ENCODE results near the gene GRK5. TPM values are rescaled to one million over a fixed set of nuclear protein-coding genes. Genes with fewer than 3 reads are reported as not detected.

The GRK5 gene
- total and polyA plus RNA-seq, 3 experiments from 2014 or later, result 7.7 to 13.8 (median 13.6) TPM

DNA sequence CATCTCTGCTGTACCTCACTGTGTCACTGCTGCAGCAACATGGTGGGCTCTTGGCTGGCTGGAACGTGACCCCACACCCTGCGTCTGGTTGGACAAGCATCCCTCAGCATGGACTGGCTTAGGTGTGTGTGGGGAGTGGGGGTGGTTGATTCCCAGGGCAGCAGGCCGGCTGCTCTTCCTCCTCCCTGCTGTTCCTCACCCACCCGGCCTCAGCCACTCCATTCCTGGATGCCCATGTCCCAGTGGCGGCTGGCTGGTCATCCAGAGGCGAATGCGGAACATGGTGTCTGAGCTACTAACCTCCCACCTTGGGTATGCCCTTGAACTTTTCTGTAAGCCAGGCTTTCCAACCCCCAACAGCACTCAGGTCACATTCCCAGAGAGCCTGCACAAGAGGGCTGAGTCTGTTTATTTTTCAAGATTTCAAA, 81.2 kb downstream of the GRK5 start:
- Mint-ChIP-seq H3K27me3 (no peaks in the 10 kb centered on the region), H3K36me3 (peaks cover 0 to 2% (median 0%) of the 10 kb centered on the region in 3 donors), H3K4me3 (peak overlapping the region in 1 of 7 donors; percentile 13), H3K4me1 (peaks cover 67 to 91% (median 79%) of the 10 kb centered on the region in 3 donors), H3K9me3 (no peaks in the 10 kb centered on the region), H3K27ac (peak overlapping the region in 3 of 8 donors; percentile 55 to 90 (median 65))
- no peaks in the 10 kb centered on the region for H3K9me3 ChIP-seq (ENCODE audit: low read length)
- H3K36me3 ChIP-seq (ENCODE audit: insufficient read depth, low read length), result no peaks in the 10 kb centered on the region
- no peak for DNase-seq
- POLR2A ChIA-PET, result interaction anchor here (1.2 kb wide), 1 partner anchor 18 kb away, joined by 3 read pairs; no protein-coding TSS in a partner anchor
- no peaks in the 10 kb centered on the region for H3K27me3 ChIP-seq (ENCODE audit: insufficient read depth, low read length, poor library complexity, severe bottlenecking)
- no peak overlapping the region for H3K4me3 ChIP-seq (ENCODE audit: low read length)
- H3K4me1 ChIP-seq (ENCODE audit: insufficient read depth, low read length), result peaks cover 97% of the 10 kb centered on the region
- no peak overlapping the region for H3K27ac ChIP-seq (ENCODE audit: low read depth, low read length)
- CTCF ChIA-PET, result interaction anchor here (0.8 to 1.5 kb wide), 3 partner anchors 12 to 79 kb away, joined by 3 to 4 read pairs (median 3); no protein-coding TSS in a partner anchor

GRCh38 chr10:119289227-119289920, 82.0 kb downstream of the GRK5 start:
- peaks cover 0 to 2% (median 0%) of the 10 kb centered on the region in 3 donors for H3K36me3 Mint-ChIP-seq
- Histone ChIP-seq H3K4me3 (ENCODE audit: low read length) (peak overlapping the region; percentile 15), H3K4me1 (ENCODE audit: insufficient read depth, low read length) (peaks cover 97% of the 10 kb centered on the region), H3K27ac (ENCODE audit: low read depth, low read length) (no peak overlapping the region), H3K9me3 (ENCODE audit: low read length) (no peaks in the 10 kb centered on the region), H3K27me3 (ENCODE audit: insufficient read depth, low read length, poor library complexity, severe bottlenecking) (no peaks in the 10 kb centered on the region), H3K36me3 (ENCODE audit: insufficient read depth, low read length) (no peaks in the 10 kb centered on the region)
- ChIA-PET CTCF (interaction anchor here (0.8 to 1.5 kb wide), 5 partner anchors 13 to 80 kb away, joined by 3 to 4 read pairs (median 3); no protein-coding TSS in a partner anchor), POLR2A (interaction anchor here (0.6 to 1.2 kb wide), 2 partner anchors 18 to 252 kb away, joined by 3 to 8 read pairs; no protein-coding TSS in a partner anchor)
- no peak for DNase-seq
- no peaks in the 10 kb centered on the region for H3K9me3 Mint-ChIP-seq
- H3K4me1 Mint-ChIP-seq, result peaks cover 65 to 87% (median 75%) of the 10 kb centered on the region in 3 donors
- peak overlapping the region in 6 of 7 donors; percentile 28 to 57 (median 46) for H3K4me3 Mint-ChIP-seq
- no peaks in the 10 kb centered on the region for H3K27me3 Mint-ChIP-seq
- H3K27ac Mint-ChIP-seq, result peak overlapping the region in 7 of 8 donors; percentile 61 to 90 (median 67)

DNA sequence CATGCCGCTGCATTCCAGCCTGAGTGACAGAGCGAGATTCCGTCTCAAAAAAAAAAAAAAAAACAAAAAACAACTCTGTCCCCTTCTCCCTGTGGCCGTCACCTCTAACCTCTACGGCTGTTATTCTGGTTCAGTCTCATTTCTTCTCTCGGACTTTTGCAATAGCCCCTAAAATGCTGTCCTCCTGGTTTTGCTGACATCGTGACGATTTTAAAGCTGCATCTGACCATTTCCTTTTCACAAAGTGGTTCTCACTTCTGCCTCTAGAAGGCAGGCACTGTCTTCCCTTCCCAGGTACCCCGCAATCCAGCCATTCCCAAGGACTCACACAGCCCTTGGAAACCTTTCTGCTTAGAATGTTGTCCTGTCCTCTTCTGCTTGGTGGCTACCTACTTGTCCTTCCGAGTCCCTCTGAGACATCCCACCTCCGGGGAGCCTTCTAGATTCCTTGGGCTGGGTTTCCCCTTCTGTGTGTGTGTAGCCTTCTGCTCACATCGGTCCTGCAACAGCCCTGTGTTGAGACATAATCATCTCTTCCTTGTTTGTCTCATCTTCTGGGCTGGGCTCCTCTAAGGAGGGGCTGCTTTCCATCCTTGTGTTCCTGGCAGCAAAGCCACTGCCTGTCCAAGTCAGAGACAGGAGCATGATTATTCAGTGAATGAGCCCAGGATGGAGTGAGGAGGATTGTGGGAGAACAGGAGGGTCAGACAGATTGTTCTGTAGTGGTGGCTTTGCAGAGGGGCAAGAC, 83.1 kb downstream of the GRK5 start:
- H3K27me3 ChIP-seq (ENCODE audit: insufficient read depth, low read length, poor library complexity, severe bottlenecking), result no peaks in the 10 kb centered on the region
- Mint-ChIP-seq H3K27ac (peak overlapping the region; percentile 5 to 89 (median 58)), H3K9me3 (no peaks in the 10 kb centered on the region), H3K4me1 (peaks cover 54 to 76% (median 64%) of the 10 kb centered on the region in 3 donors), H3K27me3 (no peaks in the 10 kb centered on the region), H3K36me3 (peaks cover under 1 to 2% (median 2%) of the 10 kb centered on the region in 3 donors), H3K4me3 (peak overlapping the region in 3 of 7 donors; percentile 5 to 54 (median 16))
- no peaks in the 10 kb centered on the region for H3K36me3 ChIP-seq (ENCODE audit: insufficient read depth, low read length)
- no peak for DNase-seq
- no peak overlapping the region for H3K4me3 ChIP-seq (ENCODE audit: low read length)
- CTCF ChIA-PET, result no interaction called here
- no peak overlapping the region for H3K27ac ChIP-seq (ENCODE audit: low read depth, low read length)
- peaks cover 86% of the 10 kb centered on the region for H3K4me1 ChIP-seq (ENCODE audit: insufficient read depth, low read length)
- POLR2A ChIA-PET, result no interaction called here
- H3K9me3 ChIP-seq (ENCODE audit: low read length), result no peaks in the 10 kb centered on the region

DNA sequence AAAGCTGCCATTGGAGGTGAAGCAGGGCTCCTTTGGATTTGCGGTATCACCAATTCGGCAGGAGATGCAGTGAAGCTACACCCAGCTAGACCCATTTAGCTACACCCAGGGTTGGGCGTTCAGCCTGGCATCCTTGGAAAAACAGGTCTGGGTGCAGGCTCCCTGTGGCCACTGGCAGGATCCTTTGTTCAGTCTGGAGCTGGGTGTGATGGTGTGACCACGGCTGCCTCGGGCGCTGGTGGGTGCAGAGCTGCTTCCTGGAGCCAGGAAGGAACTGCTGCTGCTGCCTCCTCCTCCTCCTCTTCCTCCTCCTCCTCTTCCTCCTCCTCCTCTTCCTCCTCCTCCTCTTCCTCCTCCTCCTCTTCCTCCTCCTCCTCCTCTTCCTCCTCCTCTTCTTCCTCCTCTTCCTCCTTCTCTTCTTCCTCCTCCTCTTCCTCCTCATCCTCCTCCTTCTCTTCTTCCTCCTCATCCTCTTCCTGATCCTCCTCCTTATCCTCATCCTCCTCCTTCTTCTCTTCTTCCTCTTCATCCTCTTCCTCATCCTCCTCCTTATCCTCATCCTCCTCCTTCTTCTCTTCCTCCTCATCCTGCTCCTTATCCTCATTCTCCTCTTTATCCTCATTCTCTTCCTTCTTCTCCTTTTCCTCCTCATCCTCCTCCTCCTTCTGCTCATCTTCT, 84.0 kb downstream of the GRK5 start:
- H3K27me3 Mint-ChIP-seq, result no peaks in the 10 kb centered on the region
- no peaks in the 10 kb centered on the region for H3K9me3 Mint-ChIP-seq
- DNase-seq, result no peak
- Histone ChIP-seq H3K4me1 (ENCODE audit: insufficient read depth, low read length) (peaks cover 77% of the 10 kb centered on the region), H3K4me3 (ENCODE audit: low read length) (no peak overlapping the region), H3K27ac (ENCODE audit: low read depth, low read length) (no peak overlapping the region), H3K9me3 (ENCODE audit: low read length) (no peaks in the 10 kb centered on the region), H3K27me3 (ENCODE audit: insufficient read depth, low read length, poor library complexity, severe bottlenecking) (no peaks in the 10 kb centered on the region), H3K36me3 (ENCODE audit: insufficient read depth, low read length) (no peaks in the 10 kb centered on the region)
- H3K36me3 Mint-ChIP-seq, result peaks cover 2 to 8% (median 3%) of the 10 kb centered on the region in 3 donors
- ChIA-PET POLR2A (no interaction called here), CTCF (no interaction called here)
- H3K4me1 Mint-ChIP-seq, result peaks cover 45 to 67% (median 58%) of the 10 kb centered on the region in 3 donors
- H3K27ac Mint-ChIP-seq, result peak overlapping the region in 6 of 8 donors; percentile 5 to 89 (median 46)
- H3K4me3 Mint-ChIP-seq, result peak overlapping the region in 1 of 7 donors; percentile 41

- H3K27ac ChIP-seq (ENCODE audit: low read depth, low read length), result no peak overlapping the region
- Mint-ChIP-seq H3K4me3 (peak overlapping the region in 5 of 7 donors; percentile 23 to 56 (median 48)), H3K36me3 (peaks cover 2 to 18% (median 11%) of the 10 kb centered on the region in 3 donors), H3K27ac (peak overlapping the region; percentile 58 to 91 (median 80)), H3K9me3 (peaks cover 0 to 5% (median 0%) of the 10 kb centered on the region in 5 donors), H3K27me3 (no peaks in the 10 kb centered on the region), H3K4me1 (peaks cover 42 to 56% (median 49%) of the 10 kb centered on the region in 3 donors)
- no peaks in the 10 kb centered on the region for H3K27me3 ChIP-seq (ENCODE audit: insufficient read depth, low read length, poor library complexity, severe bottlenecking)
- peak in 1 of 5 donors; percentile 37 for DNase-seq
- peaks cover 61% of the 10 kb centered on the region for H3K4me1 ChIP-seq (ENCODE audit: insufficient read depth, low read length)
- no peaks in the 10 kb centered on the region for H3K36me3 ChIP-seq (ENCODE audit: insufficient read depth, low read length)
- POLR2A ChIA-PET, result interaction anchor here (0.6 to 1.0 kb wide), 2 partner anchors 22 to 543 kb away, joined by 5 to 8 read pairs; no protein-coding TSS in a partner anchor
- no peaks in the 10 kb centered on the region for H3K9me3 ChIP-seq (ENCODE audit: low read length)
- CTCF ChIA-PET, result interaction anchor here (0.6 to 1.1 kb wide), 3 partner anchors 12 to 18 kb away, joined by 3 to 5 read pairs (median 3); no protein-coding TSS in a partner anchor
- H3K4me3 ChIP-seq (ENCODE audit: low read length), result no peak overlapping the region
Measured at GRCh38 chr10:119292968-119293760, 85.8 kb downstream of the GRK5 start.

GRCh38 chr10:119296703-119297102, 89.3 kb downstream of the GRK5 start:
- ChIA-PET CTCF (interaction anchor here (3.3 kb wide), 1 partner anchor 90 kb away, joined by 12 read pairs; the partner anchor contains the start of gene GRK5), POLR2A (no interaction called here)
- peaks cover 57% of the 10 kb centered on the region for H3K4me1 ChIP-seq (ENCODE audit: insufficient read depth, low read length)

More at GRCh38 chr10:119296703-119297102, 89.3 kb downstream of the GRK5 start:
- Mint-ChIP-seq H3K9me3 (peaks cover 0 to 5% (median 0%) of the 10 kb centered on the region in 5 donors), H3K4me1 (peaks cover 49 to 56% (median 56%) of the 10 kb centered on the region in 3 donors), H3K4me3 (no peak overlapping the region), H3K36me3 (peaks cover 0 to 18% (median 13%) of the 10 kb centered on the region in 3 donors), H3K27me3 (no peaks in the 10 kb centered on the region), H3K27ac (peak overlapping the region in 3 of 8 donors; percentile 26 to 90 (median 66))
- Histone ChIP-seq H3K36me3 (ENCODE audit: insufficient read depth, low read length) (no peaks in the 10 kb centered on the region), H3K27ac (ENCODE audit: low read depth, low read length) (no peak overlapping the region), H3K4me3 (ENCODE audit: low read length) (no peak overlapping the region), H3K9me3 (ENCODE audit: low read length) (no peaks in the 10 kb centered on the region), H3K27me3 (ENCODE audit: insufficient read depth, low read length, poor library complexity, severe bottlenecking) (no peaks in the 10 kb centered on the region)
- no peak for DNase-seq

Measured in CD8-positive, alpha-beta memory T cell (primary cell).